Measurements from ENCODE around the gene DPP6.

DNA sequence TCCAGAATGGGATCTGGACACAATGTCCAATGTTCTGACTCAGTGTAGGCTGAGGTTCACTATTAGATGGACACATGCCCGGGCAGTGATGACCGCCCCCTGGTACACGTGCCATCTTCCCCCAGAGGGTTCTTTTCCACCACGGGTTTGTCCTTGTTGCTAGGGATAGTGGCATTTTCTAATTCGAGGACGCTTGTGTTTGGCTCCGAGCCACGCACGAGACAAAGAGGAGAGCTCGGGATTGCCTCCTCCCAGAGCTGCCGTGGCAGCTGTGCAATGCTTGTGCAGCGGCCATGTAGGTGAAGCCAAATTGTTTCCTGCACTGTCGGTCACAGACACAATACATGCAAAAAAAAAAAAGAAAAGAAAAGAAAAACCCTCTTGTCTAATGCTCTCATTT is 743.2 kb downstream of the DPP6 start:
- TF ChIP-seq, protein P1, sequence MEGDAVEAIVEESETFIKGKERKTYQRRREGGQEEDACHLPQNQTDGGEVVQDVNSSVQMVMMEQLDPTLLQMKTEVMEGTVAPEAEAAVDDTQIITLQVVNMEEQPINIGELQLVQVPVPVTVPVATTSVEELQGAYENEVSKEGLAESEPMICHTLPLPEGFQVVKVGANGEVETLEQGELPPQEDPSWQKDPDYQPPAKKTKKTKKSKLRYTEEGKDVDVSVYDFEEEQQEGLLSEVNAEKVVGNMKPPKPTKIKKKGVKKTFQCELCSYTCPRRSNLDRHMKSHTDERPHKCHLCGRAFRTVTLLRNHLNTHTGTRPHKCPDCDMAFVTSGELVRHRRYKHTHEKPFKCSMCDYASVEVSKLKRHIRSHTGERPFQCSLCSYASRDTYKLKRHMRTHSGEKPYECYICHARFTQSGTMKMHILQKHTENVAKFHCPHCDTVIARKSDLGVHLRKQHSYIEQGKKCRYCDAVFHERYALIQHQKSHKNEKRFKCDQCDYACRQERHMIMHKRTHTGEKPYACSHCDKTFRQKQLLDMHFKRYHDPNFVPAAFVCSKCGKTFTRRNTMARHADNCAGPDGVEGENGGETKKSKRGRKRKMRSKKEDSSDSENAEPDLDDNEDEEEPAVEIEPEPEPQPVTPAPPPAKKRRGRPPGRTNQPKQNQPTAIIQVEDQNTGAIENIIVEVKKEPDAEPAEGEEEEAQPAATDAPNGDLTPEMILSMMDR (IDR thresholded peaks at IDR 0.05): no peak
- TF ChIP-seq POLR2A (IDR thresholded peaks at IDR 0.05) (no peak), POLR2AphosphoS5 (IDR thresholded peaks at IDR 0.05) (no peak)
